Daoy (cell line): Measurements from ENCODE around the gene CXCL14. TPM values are rescaled to one million over a fixed set of nuclear protein-coding genes. Genes with fewer than 3 reads are reported as not detected.

Source experiments
- DNase-seq: peaks from one replicate; pipeline ENCODE4 v3.0.0-alpha.2; 2015; ENCODE audit warnings: low read depth
- total RNA-seq: library from RNA; depleted of rRNA; stranded (reverse); fragments of >200 nt; shearing (Covaris generic); gene quantifications from 2 replicates; pipeline ENCODE4 v1.2.3, GENCODE V29; 2014

The CXCL14 gene
- total RNA-seq, 1 experiment from 2014 or later, result 0.29 TPM

DNA sequence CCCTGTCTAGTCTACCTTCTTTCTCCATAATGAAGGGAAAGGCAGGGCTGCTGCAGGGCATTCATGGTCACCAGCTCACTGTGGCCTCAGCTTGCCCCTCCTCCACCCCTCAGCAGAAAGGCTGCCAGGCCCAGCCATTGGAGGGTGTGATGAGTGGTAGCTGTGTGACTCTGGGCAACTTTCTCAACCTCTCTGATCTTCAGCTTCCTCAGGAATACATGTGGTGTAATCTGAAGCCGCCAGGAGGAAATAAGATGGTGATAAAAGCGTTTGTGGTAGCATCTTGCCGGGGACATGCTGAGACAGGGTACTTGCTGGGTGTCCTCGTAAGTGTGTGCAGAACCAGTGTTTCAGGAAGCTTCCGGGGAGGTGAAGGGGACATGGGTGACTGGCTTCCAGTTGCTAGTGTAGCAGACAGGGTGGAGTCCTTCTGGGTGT, 9.8 kb downstream of the CXCL14 start:
- DNase-seq, result no peak

DNA sequence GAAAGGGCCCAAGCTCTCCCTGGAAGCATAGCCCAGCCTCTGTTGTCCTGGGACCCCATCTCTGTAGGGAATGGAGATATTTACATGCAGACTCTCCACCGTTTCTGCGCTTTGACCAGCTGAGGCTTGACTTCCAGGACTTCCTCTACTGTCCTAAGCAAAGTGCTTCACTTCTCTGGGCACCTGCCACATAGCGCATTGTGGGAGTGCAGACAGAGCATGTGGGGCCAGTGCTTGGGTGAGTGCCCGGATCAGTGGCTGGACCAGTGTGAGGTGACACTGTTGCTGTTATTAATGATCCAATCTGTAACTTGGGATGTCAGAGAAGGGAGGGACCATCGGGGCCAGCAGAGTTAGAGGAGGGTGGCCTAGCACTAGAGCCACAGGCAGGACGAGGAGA, 10.5 kb downstream of the CXCL14 start:
- DNase-seq, result no peak

DNA sequence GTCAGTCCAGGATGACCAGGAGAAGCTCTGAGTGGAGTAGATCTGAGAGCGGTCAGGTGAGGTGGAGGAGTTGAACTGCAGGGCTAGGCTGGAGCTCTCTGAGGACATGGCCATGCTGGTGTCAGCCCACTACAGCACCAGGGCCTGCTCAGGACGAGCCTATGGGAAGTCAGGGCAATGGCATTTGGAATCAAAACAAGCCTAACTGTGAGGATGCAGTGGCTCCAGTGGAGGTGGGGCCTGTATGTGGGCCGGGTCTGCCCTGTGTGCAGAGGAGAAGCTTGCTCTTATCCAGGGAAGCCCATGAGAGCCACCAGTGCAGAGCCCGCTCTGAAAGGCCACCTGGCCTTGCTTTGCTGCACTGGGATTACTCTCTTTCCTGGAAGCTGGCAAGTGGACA, 11.1 kb downstream of the CXCL14 start:
- no peak for DNase-seq

DNA sequence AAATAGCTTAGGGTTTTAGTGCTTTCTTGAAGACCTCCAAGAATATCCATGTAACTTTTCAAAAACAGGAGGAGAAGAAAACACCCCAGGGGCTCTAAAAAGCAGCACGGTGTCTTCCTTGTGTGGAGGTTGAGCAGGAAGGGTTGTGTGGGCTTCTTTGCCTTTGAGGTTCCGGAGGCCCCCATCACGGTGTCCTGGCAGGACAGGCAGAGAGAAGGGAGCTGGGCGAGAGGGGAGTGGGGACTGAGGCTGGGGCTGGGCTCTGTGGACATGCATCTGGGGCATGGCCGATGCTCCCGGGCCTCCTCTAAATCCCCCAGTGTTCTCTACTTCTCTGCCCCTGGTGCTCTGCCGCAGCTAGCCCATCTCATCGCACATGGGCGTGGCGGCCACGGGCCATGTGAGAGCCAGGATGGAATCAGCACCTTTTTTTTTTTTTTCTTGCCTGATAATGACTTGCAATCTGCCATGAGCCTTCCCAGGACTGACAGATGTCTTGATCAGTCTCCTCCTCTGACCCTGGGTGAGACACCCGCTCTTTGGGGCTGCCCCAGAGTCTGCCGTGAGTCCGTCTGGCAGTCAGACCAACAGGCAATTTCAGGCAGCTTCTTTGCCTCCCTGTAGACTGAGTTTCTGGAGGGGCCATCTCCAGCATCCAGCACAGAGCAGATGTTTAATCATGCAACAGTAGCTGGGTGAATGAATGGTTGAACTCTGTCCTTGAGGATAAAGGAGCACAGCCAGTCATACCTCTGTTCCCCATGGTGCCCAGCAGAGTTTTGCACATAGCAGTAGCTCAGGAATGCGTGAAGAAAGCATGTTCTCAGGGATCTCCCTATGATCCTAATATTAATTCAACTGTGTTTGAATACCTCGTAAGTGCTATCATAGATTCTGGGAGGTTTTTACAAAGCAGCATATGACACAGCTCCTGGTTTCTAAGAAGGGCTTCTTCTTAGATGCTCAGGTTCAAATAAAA, 12.1 kb downstream of the CXCL14 start:
- DNase-seq, result no peak

- DNase-seq, result peak; percentile 74
These were observed 12.9 kb downstream of the CXCL14 start for GRCh38 chr5:135565725-135566421.

- DNase-seq, result no peak
These were observed 13.5 kb downstream of the CXCL14 start for GRCh38 chr5:135565266-135565665.

GRCh38 chr5:135564331-135564730, 14.5 kb downstream of the CXCL14 start:
- DNase-seq, result no peak

GRCh38 chr5:135561266-135561665, 17.5 kb downstream of the CXCL14 start:
- DNase-seq, result no peak

DNA sequence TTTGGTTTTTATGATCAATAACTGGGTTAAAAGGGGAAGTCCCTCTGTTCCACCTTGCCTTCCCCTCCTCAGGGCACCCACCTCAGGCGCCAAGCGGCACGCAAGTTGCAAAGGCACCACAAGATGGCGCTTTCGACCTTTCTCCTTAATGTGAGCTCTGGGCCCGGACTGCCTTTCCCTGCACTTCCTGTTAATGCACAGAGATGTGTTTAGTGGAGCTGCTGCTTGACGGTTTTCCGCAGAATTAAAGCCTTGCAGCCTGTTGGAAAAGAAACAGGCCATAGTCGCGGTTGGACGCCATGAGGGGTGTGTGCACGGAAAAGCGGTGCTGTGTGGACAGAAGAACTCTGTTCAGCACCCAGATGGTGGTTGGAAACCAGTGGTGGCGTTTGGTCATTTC, 17.9 kb downstream of the CXCL14 start:
- peak; percentile 84 for DNase-seq

DNA sequence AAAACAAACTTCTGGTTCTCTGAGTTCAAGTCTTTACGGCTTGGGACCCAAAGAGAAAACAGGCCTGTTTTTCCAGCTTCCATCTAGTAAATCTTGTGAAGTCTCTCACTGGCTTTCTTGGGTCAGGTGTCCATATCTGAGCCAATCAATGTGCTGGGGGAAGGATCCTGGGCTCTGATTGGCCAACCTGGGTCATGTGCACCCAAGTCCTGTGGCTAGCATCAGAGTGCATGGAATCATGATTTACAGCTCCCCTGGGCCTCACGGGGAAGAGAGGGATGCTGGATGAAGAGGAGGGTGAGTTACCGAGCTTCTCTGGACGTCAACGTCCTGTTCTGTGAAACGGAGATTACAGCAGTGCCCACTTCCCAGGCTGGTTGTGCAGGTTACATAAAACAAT, 19.4 kb downstream of the CXCL14 start:
- peak; percentile 50 for DNase-seq

GRCh38 chr5:135557076-135557838, 21.5 kb downstream of the CXCL14 start:
- DNase-seq, result no peak

DNA sequence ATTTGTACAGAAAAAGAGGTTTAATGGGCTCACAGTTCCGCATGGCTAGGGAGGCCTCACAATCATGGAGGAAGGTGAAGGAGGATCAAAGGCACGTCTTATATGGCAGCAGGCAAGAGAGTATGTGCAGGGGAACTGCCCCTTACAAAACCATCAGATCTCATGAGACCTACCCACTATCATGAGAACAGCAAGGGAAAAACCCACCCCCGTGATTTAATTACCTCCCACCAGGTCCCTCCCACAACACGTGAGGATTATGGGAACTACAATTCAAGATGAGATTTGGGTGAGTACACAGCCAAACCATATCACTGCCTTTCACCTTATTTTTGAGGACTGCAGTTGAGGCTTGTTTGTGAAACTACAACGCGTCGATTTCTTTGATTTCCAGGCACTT, 22.2 kb downstream of the CXCL14 start:
- no peak for DNase-seq

GRCh38 chr5:135555530-135555929, 23.3 kb downstream of the CXCL14 start:
- DNase-seq, result no peak

- DNase-seq, result peak; percentile 69
These were observed 24.9 kb downstream of the CXCL14 start for GRCh38 chr5:135553688-135554462.

- peak; percentile 75 for DNase-seq
These were observed 27.0 kb downstream of the CXCL14 start for GRCh38 chr5:135551593-135552447.

GRCh38 chr5:135549413-135549812, 29.4 kb downstream of the CXCL14 start:
- no peak for DNase-seq

- DNase-seq, result no peak
These were observed 31.1 kb downstream of the CXCL14 start for GRCh38 chr5:135547590-135548254.

DNA sequence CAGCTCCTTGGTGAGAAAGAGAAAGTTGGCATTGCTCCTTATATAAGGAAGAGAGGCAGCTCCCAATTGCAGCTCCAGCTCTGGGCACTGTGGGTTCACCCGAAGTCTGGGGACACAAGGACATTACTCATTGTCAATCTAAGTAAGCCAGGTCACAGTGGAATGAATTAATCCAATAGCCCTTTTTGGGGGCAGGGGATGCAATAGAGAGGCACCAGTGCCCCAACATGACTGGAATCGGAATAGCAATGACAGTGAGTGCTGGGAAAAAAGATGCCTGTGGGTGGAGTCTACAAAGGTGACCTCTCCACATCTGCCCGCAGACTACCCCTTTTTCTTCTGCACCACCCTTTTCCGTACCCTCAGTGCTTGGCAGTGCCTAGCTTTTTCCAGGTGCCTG, 31.9 kb downstream of the CXCL14 start:
- DNase-seq, result no peak

- no peak for DNase-seq
These were observed 32.7 kb downstream of the CXCL14 start for GRCh38 chr5:135546101-135546500.

GRCh38 chr5:135545099-135545498, 33.7 kb downstream of the CXCL14 start:
- no peak for DNase-seq
